OCI-LY1 (cell line): ENCODE data around the gene PLVAP.

ENCODE experiments used
- H2AFZ ChIP-seq: fragments of 200-600 bp; sonication (generic), shearing (Covaris generic); 2 replicates; pipeline ENCODE4 v1.6.0; 2014; ENCODE audit warnings: antibody characterized with exemption, mild to moderate bottlenecking, low read length
- H3F3A ChIP-seq: fragments of 200-600 bp; sonication (generic), shearing (Covaris generic); 2 replicates; pipeline ENCODE4 v1.6.0; 2014; ENCODE audit warnings: mild to moderate bottlenecking, antibody characterized with exemption, low read length, moderate library complexity; ENCODE audit not compliant: insufficient read depth
- H3K27ac ChIP-seq: fragments of 200-600 bp; sonication (generic); 2 replicates; pipeline ENCODE4 v1.5.1; 2014; ENCODE audit warnings: low read length, mixed run types, mild to moderate bottlenecking, low read depth; ENCODE audit not compliant: poor library complexity, severe bottlenecking
- H3K27me3 ChIP-seq: fragments of 200-600 bp; sonication (generic); 2 replicates; pipeline ENCODE4 v1.6.0; 2014; ENCODE audit warnings: antibody characterized with exemption, mild to moderate bottlenecking, low read length, moderate library complexity; ENCODE audit not compliant: insufficient read depth
- H3K36me3 ChIP-seq: fragments of 200-600 bp; sonication (generic); 2 replicates; pipeline ENCODE4 v1.6.1; 2014; ENCODE audit warnings: mild to moderate bottlenecking, antibody characterized with exemption, low read length, moderate library complexity, mixed read lengths; ENCODE audit not compliant: insufficient read depth
- H3K4me1 ChIP-seq: fragments of 200-600 bp; sonication (generic); 2 replicates; pipeline ENCODE4 v1.5.1; 2014; ENCODE audit warnings: mild to moderate bottlenecking, low read length, moderate library complexity; ENCODE audit not compliant: insufficient read depth, severe bottlenecking
- H3K4me2 ChIP-seq: fragments of 200-600 bp; sonication (generic), shearing (Covaris generic); 2 replicates; pipeline ENCODE4 v1.6.1; 2014; ENCODE audit warnings: low read length
- H3K4me3 ChIP-seq: fragments of 200-600 bp; sonication (generic); 2 replicates; pipeline ENCODE4 v1.5.1; 2014; ENCODE audit warnings: low read length, low read depth, mild to moderate bottlenecking, mixed read lengths; ENCODE audit not compliant: poor library complexity, severe bottlenecking
- H3K79me2 ChIP-seq: fragments of 200-600 bp; shearing (Covaris generic); 2 replicates; pipeline ENCODE4 v1.6.1; 2016; ENCODE audit warnings: mixed run types, low read length, mixed read lengths; ENCODE audit not compliant: insufficient read depth
- H3K9ac ChIP-seq: fragments of 200-600 bp; sonication (generic), shearing (Covaris generic); 2 replicates; pipeline ENCODE4 v1.6.1; 2014; ENCODE audit warnings: mild to moderate bottlenecking, low read length, mixed read lengths
- H3K9me2 ChIP-seq: fragments of 200-600 bp; sonication (generic), shearing (Covaris generic); 2 replicates; pipeline ENCODE4 v1.6.1; 2014; ENCODE audit warnings: low read depth, mild to moderate bottlenecking, low read length, mixed read lengths
- H3K9me3 ChIP-seq: fragments of 200-600 bp; shearing (Covaris generic); 2 replicates; pipeline ENCODE4 v1.6.1; 2014; ENCODE audit warnings: low read length, mixed read lengths
- H4K20me1 ChIP-seq: fragments of 200-600 bp; sonication (generic), shearing (Covaris generic); 2 replicates; pipeline ENCODE4 v1.6.0; 2016; ENCODE audit warnings: mild to moderate bottlenecking, low read length; ENCODE audit not compliant: insufficient read depth
- CTCF ChIP-seq: fragments of 200-600 bp; sonication (generic), shearing (Covaris generic); IDR thresholded peaks from 2 replicates; pipeline ENCODE4 v1.5.1; 2017; ENCODE audit warnings: mild to moderate bottlenecking, antibody characterized with exemption, low read length, moderate library complexity, mixed read lengths
- EZH2 ChIP-seq: fragments of 200-600 bp; sonication (generic), shearing (Covaris generic); IDR thresholded peaks from 2 replicates; pipeline ENCODE4 v1.8.0; 2017; ENCODE audit warnings: borderline replicate concordance, mixed run types, mild to moderate bottlenecking, antibody characterized with exemption, low read length, moderate library complexity, mixed read lengths

Gene PLVAP

GRCh38 chr19:17347361-17347760 lies 29.8 kb downstream of the PLVAP start:
- Histone ChIP-seq H2AFZ (no peak overlapping the region), H3K9me3 (no peaks in the 10 kb centered on the region), H3K4me3 (no peak overlapping the region), H3F3A (no peaks in the 10 kb centered on the region; the same call in 1 of the 2 replicates), H3K4me1 (peaks cover 4% of the 10 kb centered on the region), H3K27ac (no peak overlapping the region), H3K9me2 (no peaks in the 10 kb centered on the region), H3K27me3 (peaks cover 7% of the 10 kb centered on the region; the same call in 1 of the 2 replicates), H3K36me3 (peaks cover 12% of the 10 kb centered on the region), H3K9ac (no peak overlapping the region), H3K79me2 (no peaks in the 10 kb centered on the region), H3K4me2 (no peak overlapping the region), H4K20me1 (no peaks in the 10 kb centered on the region)
- TF ChIP-seq CTCF (no peak), EZH2 (no peak)

GRCh38 chr19:17346109-17346671 lies 31.0 kb downstream of the PLVAP start:
- Histone ChIP-seq H2AFZ (peak overlapping the region; percentile 54; the same call in 1 of the 2 replicates), H3K4me2 (peak overlapping the region; percentile 14; the same call in 1 of the 2 replicates), H3F3A (no peaks in the 10 kb centered on the region; the same call in 1 of the 2 replicates), H3K9me2 (no peaks in the 10 kb centered on the region), H3K79me2 (no peaks in the 10 kb centered on the region), H3K4me3 (no peak overlapping the region), H3K36me3 (peaks cover 24% of the 10 kb centered on the region), H4K20me1 (no peaks in the 10 kb centered on the region), H3K27me3 (no peaks in the 10 kb centered on the region), H3K4me1 (peaks cover 4% of the 10 kb centered on the region), H3K27ac (no peak overlapping the region), H3K9ac (no peak overlapping the region), H3K9me3 (no peaks in the 10 kb centered on the region)
- peak; percentile 92 for TF ChIP-seq CTCF
- no peak for TF ChIP-seq EZH2

- Histone ChIP-seq H3K4me3 (no peak overlapping the region), H3F3A (no peaks in the 10 kb centered on the region; the same call in 1 of the 2 replicates), H3K9ac (no peak overlapping the region), H3K79me2 (no peaks in the 10 kb centered on the region), H3K4me1 (peaks cover 15% of the 10 kb centered on the region), H2AFZ (no peak overlapping the region), H3K36me3 (peaks cover 38% of the 10 kb centered on the region), H3K9me2 (no peaks in the 10 kb centered on the region), H4K20me1 (no peaks in the 10 kb centered on the region), H3K9me3 (no peaks in the 10 kb centered on the region), H3K27ac (no peak overlapping the region), H3K27me3 (no peaks in the 10 kb centered on the region), H3K4me2 (no peak overlapping the region)
- no peak for TF ChIP-seq CTCF
- TF ChIP-seq EZH2: no peak
These were observed 35.3 kb downstream of the PLVAP start for GRCh38 chr19:17341845-17342244.
